ENCODE results near the gene PLSCR4. TPM values are rescaled to one million over a fixed set of nuclear protein-coding genes. Genes with fewer than 3 reads are reported as not detected.
A peak's percentile ranks its signal among the peaks of the same experiment; 100 is the strongest.

The PLSCR4 gene
- total RNA-seq, 4 donors from 2014 or later = 22.8 to 27.5 (median 25.7) TPM

DNA sequence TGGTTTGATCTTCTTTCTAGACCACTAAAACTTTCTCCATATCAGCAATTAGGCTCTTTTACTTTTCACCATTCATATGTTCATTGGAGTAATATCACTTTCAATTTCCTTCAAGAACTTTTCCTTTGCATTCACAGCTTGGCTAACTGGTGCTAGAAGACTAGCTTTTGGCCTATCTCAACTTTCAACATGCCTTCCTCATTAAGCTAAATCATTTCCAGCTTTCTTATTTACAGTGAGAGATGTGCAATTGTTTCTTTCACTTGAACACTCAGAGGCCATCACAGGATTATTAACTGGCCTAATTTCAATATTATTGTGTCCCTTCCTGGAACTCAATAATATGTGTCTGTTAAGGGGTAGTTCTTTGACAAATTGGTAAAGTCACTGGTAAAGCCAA, 47.1 kb downstream of the PLSCR4 start:
- no peaks in the 10 kb centered on the region for H3K9me3 ChIP-seq
- H3K4me3 ChIP-seq = no peak overlapping the region
- no peaks in the 10 kb centered on the region for H3K4me1 ChIP-seq
- H3K36me3 ChIP-seq = peaks cover 0 to 15% (median 0%) of the 10 kb centered on the region in 3 donors
- H3K27me3 ChIP-seq = no peaks in the 10 kb centered on the region
- no peak for DNase-seq
- TF ChIP-seq, protein P1, sequence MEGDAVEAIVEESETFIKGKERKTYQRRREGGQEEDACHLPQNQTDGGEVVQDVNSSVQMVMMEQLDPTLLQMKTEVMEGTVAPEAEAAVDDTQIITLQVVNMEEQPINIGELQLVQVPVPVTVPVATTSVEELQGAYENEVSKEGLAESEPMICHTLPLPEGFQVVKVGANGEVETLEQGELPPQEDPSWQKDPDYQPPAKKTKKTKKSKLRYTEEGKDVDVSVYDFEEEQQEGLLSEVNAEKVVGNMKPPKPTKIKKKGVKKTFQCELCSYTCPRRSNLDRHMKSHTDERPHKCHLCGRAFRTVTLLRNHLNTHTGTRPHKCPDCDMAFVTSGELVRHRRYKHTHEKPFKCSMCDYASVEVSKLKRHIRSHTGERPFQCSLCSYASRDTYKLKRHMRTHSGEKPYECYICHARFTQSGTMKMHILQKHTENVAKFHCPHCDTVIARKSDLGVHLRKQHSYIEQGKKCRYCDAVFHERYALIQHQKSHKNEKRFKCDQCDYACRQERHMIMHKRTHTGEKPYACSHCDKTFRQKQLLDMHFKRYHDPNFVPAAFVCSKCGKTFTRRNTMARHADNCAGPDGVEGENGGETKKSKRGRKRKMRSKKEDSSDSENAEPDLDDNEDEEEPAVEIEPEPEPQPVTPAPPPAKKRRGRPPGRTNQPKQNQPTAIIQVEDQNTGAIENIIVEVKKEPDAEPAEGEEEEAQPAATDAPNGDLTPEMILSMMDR (IDR thresholded peaks at IDR 0.05) = no peak
- TF ChIP-seq POLR2A (IDR thresholded peaks at IDR 0.05) = no peak
- H3K27ac ChIP-seq = no peak overlapping the region

DNA sequence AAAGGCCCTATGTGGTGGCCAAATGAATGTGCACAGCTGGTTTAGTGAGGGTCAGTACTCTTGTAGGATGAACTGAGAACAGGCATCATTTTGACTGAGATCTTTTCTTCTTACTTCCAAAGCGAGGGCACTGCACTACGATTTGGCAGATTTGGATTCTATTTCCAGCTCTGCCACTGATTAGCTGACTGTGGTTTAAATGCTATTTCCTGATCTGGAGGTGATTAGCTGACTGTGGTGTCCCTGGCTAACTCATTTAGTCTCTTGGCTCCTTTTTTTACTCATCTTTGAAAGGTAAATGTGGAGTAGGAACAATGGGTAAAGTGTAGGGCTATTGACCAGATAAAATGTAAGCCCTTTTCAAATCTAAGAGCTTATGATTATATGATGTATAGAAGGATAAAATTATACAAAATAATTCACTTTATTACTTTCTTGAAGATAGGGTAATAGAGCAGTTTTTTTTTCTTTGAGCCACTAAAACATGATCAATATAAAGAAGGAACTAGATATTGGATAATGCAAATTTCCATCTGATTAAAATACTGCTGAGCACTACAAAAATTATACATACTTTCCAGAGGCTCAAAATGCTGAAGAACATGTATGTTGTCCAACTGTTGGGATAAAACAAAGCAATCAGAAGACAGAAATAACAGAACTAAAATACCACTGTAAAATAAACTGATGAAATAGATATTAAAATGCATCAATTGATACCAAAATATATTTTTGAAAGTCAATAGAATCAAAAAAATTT, 50.3 kb downstream of the PLSCR4 start:
- TF ChIP-seq, protein P1 (IDR thresholded peaks at IDR 0.05) = no peak
- no peak for TF ChIP-seq POLR2A (IDR thresholded peaks at IDR 0.05)
- Histone ChIP-seq H3K27ac (no peak overlapping the region), H3K36me3 (peaks cover 0 to 4% (median 0%) of the 10 kb centered on the region in 3 donors), H3K4me1 (no peaks in the 10 kb centered on the region), H3K27me3 (no peaks in the 10 kb centered on the region), H3K4me3 (no peak overlapping the region), H3K9me3 (no peaks in the 10 kb centered on the region)
- DNase-seq = no peak

- Histone ChIP-seq H3K27me3 (no peaks in the 10 kb centered on the region), H3K27ac (no peak overlapping the region), H3K36me3 (no peaks in the 10 kb centered on the region), H3K4me3 (no peak overlapping the region), H3K4me1 (peaks cover 0 to 5% (median 0%) of the 10 kb centered on the region in 4 donors), H3K9me3 (no peaks in the 10 kb centered on the region)
- no peak for DNase-seq
- TF ChIP-seq POLR2A (IDR thresholded peaks at IDR 0.05) = no peak
- TF ChIP-seq, protein P1 (IDR thresholded peaks at IDR 0.05) = no peak
Measured at GRCh38 chr3:146199762-146200161, 51.1 kb downstream of the PLSCR4 start.

- Histone ChIP-seq H3K36me3 (no peaks in the 10 kb centered on the region), H3K27me3 (no peaks in the 10 kb centered on the region), H3K4me3 (no peak overlapping the region), H3K4me1 (peaks cover 0 to 5% (median 0%) of the 10 kb centered on the region in 4 donors), H3K27ac (no peak overlapping the region), H3K9me3 (no peaks in the 10 kb centered on the region)
- no peak for DNase-seq
- TF ChIP-seq POLR2A (IDR thresholded peaks at IDR 0.05) = no peak
- TF ChIP-seq, protein P1 (IDR thresholded peaks at IDR 0.05) = no peak
Measured at GRCh38 chr3:146196789-146197188, 54.1 kb downstream of the PLSCR4 start.

- no peak for TF ChIP-seq POLR2A (IDR thresholded peaks at IDR 0.05)
- TF ChIP-seq, protein P1 (IDR thresholded peaks at IDR 0.05) = no peak
- Histone ChIP-seq H3K27ac (peak overlapping the region in 1 of 4 donors; percentile 3), H3K9me3 (no peaks in the 10 kb centered on the region), H3K27me3 (no peaks in the 10 kb centered on the region), H3K4me1 (peaks cover 0 to 5% (median 0%) of the 10 kb centered on the region in 4 donors), H3K36me3 (no peaks in the 10 kb centered on the region), H3K4me3 (no peak overlapping the region)
- DNase-seq = no peak
Measured at GRCh38 chr3:146195605-146196004, 55.3 kb downstream of the PLSCR4 start.
